ENCODE results near the gene EGLN3. TPM values are rescaled to one million over a fixed set of nuclear protein-coding genes. Genes with fewer than 3 reads are reported as not detected.

Gene EGLN3
- total and polyA plus RNA-seq, 10 of the 15 experiments (the other 5 are each of a cell fraction or from before 2014, with no cell fraction given), result 0.42 to 8.1 (median 2.0) TPM

DNA sequence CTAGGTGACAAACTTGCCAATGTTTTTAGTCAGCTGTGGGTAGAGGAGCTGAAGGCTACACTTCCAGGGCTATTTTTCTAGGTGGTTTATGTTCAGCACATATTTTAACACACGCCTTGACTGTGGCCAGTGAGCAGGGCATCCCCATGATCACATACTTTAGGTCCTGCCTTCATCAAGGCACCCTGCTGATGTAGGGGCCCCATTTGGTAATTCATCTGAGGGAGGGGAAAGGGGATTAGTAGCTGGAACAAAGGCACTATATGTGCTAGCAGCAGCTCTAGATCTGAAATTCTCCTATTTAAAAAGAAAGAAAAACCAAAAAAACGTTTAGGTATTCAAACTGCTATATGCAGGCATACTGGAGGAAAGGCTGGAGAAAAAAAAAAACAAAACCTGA lies 14.5 kb downstream of the EGLN3 start:
- Histone ChIP-seq H2AFZ (ENCODE audit: control insufficient read depth, low read depth, low read length) (no peak overlapping the region), H3K9me3 (replicated peaks; ENCODE audit: control insufficient read depth, insufficient read depth, low read length) (peaks cover 1% of the 10 kb centered on the region; the same call in 1 of the 3 replicates), H3K27me3 (replicated peaks in 1 of 2; ENCODE audit: control insufficient read depth in 2 of 2, insufficient read depth in 2 of 2, low read length in 1 of 2) (no peaks in the 10 kb centered on the region), H3K4me2 (ENCODE audit: control insufficient read depth, insufficient read depth) (no peak overlapping the region), H3K79me2 (ENCODE audit: control insufficient read depth, insufficient read depth, low read length) (peaks cover 2% of the 10 kb centered on the region; the same call in 1 of the 2 replicates), H3K4me1 (ENCODE audit: control insufficient read depth, insufficient read depth, low read length) (no peaks in the 10 kb centered on the region), H4K20me1 (ENCODE audit: control insufficient read depth, insufficient read depth) (no peaks in the 10 kb centered on the region), H3K9ac (ENCODE audit: control insufficient read depth, insufficient read depth, low read length) (no peak overlapping the region), H3K27ac (ENCODE audit: control insufficient read depth, insufficient read depth) (no peak overlapping the region), H3K36me3 (ENCODE audit: control insufficient read depth in 2 of 2, insufficient read depth in 2 of 2, low read length in 1 of 2) (no peaks in the 10 kb centered on the region), H3K4me3 (no peak overlapping the region)
- no peak for ATAC-seq
- DNase-seq (ENCODE audit: low read depth, low spot score), result no peak
- BruUV-seq (replicated peaks), result no TSS peak
- ChIA-PET POLR2A (interaction anchor here (1.2 to 3.5 kb wide), 3 partner anchors 9 to 11 kb away, joined by 7 to 13 read pairs (median 11); no protein-coding TSS in a partner anchor), SMC1A (ENCODE audit: uncharacterized antibody, unreplicated experiment) (interaction anchor here (0.6 to 6.2 kb wide), 25 partner anchors 8 to 773 kb away, joined by 3 to 47 read pairs (median 4); no protein-coding TSS in a partner anchor), CTCF (interaction anchor here (0.7 to 6.5 kb wide), 9 partner anchors 9 to 361 kb away, joined by 3 to 45 read pairs (median 4); no protein-coding TSS in a partner anchor), RAD21 (ENCODE audit: unreplicated experiment) (interaction anchor here (1.2 to 3.7 kb wide), 8 partner anchors 8 to 162 kb away, joined by 3 to 17 read pairs (median 10); no protein-coding TSS in a partner anchor)
- in situ Hi-C loops (cut with MboI) (no loop called here), intact Hi-C loops (cut with micrococcal nuclease; ENCODE audit: unreplicated experiment) (no loop called here)
- no peak for FAIRE-seq
- TF ChIP-seq EGR1 (IDR thresholded peaks at IDR 0.05; ENCODE audit: borderline replicate concordance in 1 of 2, low read depth in 2 of 2, low read length in 2 of 2) (no peak), PAX8 (IDR thresholded peaks at IDR 0.05) (no peak), EP300 (IDR thresholded peaks at IDR 0.05; ENCODE audit: borderline replicate concordance in 1 of 2, control insufficient read depth in 1 of 2, low read depth in 2 of 2, low read length in 2 of 2) (no peak), SPI1 (IDR thresholded peaks at IDR 0.05; ENCODE audit: borderline replicate concordance, insufficient read depth, low read depth, low read length) (no peak), EED (IDR thresholded peaks at IDR 0.05; ENCODE audit: low read depth) (no peak), MYB (IDR thresholded peaks at IDR 0.05; ENCODE audit: borderline replicate concordance, low read depth, low read length) (no peak)
- TF ChIP-seq, protein P1, sequence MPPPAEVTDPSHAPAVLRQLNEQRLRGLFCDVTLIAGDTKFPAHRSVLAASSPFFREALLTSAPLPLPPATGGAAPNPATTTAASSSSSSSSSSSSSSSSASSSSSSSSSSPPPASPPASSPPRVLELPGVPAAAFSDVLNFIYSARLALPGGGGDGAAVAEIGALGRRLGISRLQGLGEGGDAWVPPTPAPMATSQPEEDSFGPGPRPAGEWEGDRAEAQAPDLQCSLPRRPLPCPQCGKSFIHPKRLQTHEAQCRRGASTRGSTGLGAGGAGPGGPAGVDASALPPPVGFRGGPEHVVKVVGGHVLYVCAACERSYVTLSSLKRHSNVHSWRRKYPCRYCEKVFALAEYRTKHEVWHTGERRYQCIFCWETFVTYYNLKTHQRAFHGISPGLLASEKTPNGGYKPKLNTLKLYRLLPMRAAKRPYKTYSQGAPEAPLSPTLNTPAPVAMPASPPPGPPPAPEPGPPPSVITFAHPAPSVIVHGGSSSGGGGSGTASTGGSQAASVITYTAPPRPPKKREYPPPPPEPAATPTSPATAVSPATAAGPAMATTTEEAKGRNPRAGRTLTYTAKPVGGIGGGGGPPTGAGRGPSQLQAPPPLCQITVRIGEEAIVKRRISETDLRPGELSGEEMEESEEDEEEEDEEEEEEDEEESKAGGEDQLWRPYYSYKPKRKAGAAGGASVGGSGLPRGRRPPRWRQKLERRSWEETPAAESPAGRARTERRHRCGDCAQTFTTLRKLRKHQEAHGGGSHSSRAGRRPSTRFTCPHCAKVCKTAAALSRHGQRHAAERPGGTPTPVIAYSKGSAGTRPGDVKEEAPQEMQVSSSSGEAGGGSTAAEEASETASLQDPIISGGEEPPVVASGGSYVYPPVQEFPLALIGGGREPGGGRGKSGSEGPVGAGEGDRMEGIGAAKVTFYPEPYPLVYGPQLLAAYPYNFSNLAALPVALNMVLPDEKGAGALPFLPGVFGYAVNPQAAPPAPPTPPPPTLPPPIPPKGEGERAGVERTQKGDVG (CRISPR knock-in tag; IDR thresholded peaks at IDR 0.05), result no peak
- WGBS (ENCODE audit: insufficient coverage, insufficient replicate concordance, low lambda C conversion rate, missing lambda C conversion rate), result 0% methylated on average over 2 of the region's 2 CpGs

All from GM12878 (cell line).